T47D (cell line): Measurements from ENCODE around the gene GPLD1.
A peak's percentile ranks its signal among the peaks of the same experiment; 100 is the strongest.

Experiments
- DNase-seq, 2 experiments: peaks; one replicate each; pipeline versions ENCODE4 v3.0.0 to v3.0.0-alpha.2; 2011 to 2012; ENCODE audit warnings: low read depth in 1 of 2, low spot score in 1 of 2
- JUND ChIP-seq: IDR thresholded peaks from 2 replicates; pipeline ENCODE4 v1.6.1; 2012; ENCODE audit warnings: low read depth
- in situ Hi-C: cut with HindIII; loops from 2 replicates; pipeline ENCODE4 v1.10.0; 2016; ENCODE audit warnings: low sequenced_read_pairs, low pct_unique_long_range_greater_than_20kb

Gene GPLD1, protein sequence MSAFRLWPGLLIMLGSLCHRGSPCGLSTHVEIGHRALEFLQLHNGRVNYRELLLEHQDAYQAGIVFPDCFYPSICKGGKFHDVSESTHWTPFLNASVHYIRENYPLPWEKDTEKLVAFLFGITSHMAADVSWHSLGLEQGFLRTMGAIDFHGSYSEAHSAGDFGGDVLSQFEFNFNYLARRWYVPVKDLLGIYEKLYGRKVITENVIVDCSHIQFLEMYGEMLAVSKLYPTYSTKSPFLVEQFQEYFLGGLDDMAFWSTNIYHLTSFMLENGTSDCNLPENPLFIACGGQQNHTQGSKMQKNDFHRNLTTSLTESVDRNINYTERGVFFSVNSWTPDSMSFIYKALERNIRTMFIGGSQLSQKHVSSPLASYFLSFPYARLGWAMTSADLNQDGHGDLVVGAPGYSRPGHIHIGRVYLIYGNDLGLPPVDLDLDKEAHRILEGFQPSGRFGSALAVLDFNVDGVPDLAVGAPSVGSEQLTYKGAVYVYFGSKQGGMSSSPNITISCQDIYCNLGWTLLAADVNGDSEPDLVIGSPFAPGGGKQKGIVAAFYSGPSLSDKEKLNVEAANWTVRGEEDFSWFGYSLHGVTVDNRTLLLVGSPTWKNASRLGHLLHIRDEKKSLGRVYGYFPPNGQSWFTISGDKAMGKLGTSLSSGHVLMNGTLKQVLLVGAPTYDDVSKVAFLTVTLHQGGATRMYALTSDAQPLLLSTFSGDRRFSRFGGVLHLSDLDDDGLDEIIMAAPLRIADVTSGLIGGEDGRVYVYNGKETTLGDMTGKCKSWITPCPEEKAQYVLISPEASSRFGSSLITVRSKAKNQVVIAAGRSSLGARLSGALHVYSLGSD

DNA sequence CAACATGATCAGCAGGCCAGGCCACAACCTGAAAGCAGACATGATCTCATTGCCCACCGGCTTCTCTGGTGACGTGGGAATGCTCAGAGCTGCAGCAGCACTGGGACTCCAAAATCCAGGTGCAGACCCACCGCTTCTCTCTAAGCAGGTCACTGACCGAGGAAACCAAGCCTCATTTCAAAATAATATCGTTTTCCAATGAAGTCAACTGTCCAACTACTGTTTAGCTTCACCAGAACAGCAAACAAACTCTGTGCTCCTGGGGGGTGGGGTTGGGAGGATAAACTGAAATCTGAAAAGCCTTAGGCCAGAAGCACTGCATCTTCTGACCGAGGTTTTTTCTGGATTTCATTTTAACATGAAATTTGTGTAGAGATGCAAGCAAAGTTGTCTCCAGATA lies at the start of gene GPLD1:
TSS of gene GPLD1 (minus strand) at position 109 of the 400 bp plus-strand sequence. CDS start at position 42, 67 bp downstream.
- in situ Hi-C loops, result no loop called here

DNA sequence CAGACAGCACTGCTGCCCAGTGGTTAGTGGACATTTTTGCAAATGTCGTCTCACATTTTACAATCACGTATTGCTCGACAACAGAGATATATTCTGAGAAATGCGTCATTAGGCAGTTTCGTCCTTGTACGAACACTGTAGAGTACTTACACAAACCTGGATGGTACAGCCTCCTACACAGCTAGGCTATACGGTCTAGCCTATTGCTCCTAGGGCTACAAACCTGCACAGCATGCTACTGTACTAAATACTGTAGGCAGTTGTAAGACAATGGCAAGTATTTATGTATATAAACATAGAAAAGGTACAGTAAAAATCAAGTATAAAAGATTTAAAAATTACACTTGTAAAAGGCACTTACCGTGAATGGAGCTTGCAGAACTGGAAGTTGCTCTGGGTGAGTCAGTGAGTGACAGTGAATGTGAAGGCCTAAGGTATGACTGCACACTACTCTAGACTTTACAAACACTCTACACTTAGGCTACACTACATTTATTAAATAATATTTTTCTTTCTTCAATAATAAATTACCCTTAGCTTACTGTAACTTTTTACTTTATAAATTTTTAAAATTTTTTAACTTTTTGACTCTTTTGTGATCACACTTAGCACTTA lies 48.5 kb upstream of the GPLD1 start:
- in situ Hi-C loops, result no loop called here
- TF ChIP-seq JUND, result no peak
- DNase-seq, result no peak

More for the DNA sequence above, at the start of gene GPLD1:
- TF ChIP-seq JUND, result no peak
- DNase-seq, result no peak

DNA sequence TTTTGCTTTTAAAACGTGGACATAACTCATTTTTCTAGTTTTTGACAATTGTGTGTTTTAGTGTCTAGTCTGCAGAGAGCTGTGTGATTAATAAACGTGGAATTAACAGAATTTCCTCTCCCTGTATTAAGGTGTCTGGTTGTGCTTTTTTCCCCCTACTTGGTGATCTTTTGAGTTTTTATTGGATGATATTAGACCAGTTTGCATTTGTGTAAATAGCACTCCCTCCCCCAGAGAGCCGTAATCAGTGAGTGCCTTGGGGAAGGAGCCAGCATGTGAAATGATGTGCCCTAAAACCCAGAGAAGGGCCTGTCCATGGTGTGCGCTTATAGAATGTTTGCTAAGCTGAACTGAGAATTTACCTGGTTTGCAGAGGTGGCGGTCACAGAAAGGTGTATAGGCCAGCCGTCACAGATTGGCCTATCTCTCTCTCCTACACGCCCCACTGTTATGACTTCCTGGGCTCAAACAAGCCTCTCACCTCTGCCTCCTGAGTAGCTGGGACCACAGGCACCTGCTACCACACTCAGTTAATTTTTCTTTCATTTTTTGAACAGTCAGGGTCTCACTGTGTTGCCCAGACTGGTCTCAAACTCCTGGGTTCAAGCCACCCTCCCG lies 47.8 kb upstream of the GPLD1 start:
- TF ChIP-seq JUND, result no peak
- in situ Hi-C loops, result no loop called here
- no peak for DNase-seq

DNA sequence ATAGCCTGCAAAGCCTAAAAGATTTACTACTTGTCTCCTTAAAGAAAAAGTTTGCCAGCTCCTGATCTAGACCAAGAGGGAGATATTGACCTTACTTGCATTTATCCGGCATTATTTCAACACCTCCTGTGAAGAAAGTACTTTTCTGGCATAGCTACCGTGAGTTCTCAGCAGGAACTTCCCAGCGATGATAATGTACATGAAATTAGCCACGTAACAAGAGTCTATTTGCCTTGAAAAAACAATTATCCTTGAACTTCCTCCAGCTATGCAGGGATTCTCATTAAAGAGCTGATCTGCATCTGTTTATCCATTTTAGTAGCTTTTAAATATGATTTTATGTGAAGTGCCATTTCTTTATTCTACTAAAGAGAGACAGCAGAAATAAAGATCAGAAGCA lies 47.1 kb upstream of the GPLD1 start:
- DNase-seq, result no peak
- in situ Hi-C loops, result no loop called here
- no peak for TF ChIP-seq JUND

DNA sequence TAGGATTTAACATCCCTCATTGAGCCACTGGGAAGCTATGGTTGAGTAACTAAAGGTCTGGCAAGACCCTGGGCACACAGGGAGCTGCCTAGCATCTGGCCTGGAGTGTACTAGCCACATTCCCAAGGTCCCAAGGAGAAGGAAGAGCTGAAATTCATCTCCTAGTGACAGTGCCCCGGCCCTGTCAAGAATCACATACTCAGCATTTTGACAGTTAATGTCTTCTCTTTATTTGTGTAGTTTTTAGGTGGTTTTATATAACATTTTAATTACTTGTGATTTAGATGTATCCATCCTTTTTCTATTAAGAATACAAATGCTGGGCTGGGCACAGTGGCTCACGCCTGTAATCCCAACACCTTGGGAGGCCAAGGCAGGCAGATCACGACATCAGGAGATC lies 45.8 kb upstream of the GPLD1 start:
- in situ Hi-C loops, result no loop called here

DNA sequence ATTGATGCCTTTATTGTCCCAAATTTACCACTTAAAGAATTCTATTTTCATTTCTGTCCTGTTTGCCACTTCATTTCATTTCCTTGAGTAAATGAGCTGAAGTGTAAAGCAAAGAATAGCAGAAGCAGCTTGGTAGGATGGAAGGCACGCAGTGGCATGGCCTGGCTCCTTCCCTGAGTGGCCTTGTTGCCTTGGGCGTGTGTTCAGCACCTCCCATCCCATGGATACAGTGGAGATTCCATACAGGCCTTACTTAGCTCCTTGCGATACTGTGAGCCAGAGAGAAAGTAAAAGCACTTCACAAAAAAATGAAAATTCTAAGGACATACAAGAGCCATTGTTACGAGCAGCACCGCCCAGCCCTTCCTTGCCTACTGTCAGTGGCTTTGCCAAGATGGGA lies 45.0 kb upstream of the GPLD1 start:
- no peak for DNase-seq
- TF ChIP-seq JUND, result no peak
- in situ Hi-C loops, result no loop called here

More for the DNA sequence above, 45.8 kb upstream of the GPLD1 start:
- no peak for DNase-seq
- no peak for TF ChIP-seq JUND

DNA sequence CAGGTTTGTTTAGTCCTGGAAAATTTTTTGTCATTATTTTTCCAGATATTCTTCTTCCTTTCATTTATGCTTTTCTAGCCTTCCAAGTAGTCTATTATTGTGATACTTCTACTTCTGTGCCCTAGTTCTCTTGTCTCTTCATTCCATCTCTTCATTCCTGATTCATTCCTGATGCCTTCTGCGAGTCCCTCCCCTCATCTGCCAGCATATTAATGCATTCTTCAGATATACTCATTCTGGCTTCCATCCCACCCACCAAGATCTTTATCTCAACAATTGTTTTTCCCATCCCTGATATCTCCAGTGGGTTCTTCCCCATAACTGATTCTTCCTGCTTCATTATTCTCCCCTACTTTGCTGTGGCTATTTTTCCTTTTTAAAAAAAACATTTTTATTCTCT lies 40.6 kb upstream of the GPLD1 start:
- DNase-seq, result no peak
- no peak for TF ChIP-seq JUND
- in situ Hi-C loops, result no loop called here

DNA sequence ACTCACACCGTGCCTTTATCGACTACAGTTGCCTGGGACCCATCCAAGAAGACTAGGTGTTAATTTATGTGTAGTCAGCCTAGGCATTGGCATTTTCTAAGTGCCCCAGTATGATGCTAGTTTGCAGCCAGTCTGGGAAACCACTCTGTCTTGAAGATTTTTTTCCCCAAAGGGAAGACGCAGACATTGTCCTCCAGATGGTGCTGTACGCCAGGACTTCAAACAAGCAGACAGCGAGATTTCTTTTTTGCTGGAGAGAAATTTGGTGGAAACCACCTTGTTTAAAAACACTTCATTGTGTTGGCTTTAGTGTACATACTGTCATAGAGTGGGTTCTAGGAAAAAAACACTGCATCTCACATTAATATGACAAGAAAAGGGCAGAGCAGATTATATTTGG lies 35.4 kb upstream of the GPLD1 start:
- in situ Hi-C loops, result no loop called here
- TF ChIP-seq JUND, result no peak
- peak; percentile 34 to 79 for DNase-seq

DNA sequence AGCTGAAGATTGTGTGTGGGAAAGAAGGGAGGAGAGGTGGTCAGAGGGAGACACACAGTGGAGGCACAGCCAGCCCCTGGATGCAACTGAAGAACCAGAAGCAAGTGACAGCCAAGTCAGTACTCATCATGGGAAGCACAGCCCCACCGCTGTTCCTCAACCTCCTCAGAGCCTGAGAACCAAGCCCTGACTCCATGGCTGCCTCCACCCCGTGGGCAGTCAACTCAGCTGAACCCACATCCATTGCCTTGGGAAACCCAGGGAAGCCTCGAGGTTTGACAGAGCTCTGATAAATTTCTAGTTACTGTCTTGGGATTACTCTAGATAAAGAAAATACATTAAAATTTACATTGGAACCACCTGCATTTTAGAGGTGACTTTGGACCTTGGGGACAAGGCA lies 35.0 kb upstream of the GPLD1 start:
- in situ Hi-C loops, result no loop called here
- no peak for DNase-seq
- no peak for TF ChIP-seq JUND

DNA sequence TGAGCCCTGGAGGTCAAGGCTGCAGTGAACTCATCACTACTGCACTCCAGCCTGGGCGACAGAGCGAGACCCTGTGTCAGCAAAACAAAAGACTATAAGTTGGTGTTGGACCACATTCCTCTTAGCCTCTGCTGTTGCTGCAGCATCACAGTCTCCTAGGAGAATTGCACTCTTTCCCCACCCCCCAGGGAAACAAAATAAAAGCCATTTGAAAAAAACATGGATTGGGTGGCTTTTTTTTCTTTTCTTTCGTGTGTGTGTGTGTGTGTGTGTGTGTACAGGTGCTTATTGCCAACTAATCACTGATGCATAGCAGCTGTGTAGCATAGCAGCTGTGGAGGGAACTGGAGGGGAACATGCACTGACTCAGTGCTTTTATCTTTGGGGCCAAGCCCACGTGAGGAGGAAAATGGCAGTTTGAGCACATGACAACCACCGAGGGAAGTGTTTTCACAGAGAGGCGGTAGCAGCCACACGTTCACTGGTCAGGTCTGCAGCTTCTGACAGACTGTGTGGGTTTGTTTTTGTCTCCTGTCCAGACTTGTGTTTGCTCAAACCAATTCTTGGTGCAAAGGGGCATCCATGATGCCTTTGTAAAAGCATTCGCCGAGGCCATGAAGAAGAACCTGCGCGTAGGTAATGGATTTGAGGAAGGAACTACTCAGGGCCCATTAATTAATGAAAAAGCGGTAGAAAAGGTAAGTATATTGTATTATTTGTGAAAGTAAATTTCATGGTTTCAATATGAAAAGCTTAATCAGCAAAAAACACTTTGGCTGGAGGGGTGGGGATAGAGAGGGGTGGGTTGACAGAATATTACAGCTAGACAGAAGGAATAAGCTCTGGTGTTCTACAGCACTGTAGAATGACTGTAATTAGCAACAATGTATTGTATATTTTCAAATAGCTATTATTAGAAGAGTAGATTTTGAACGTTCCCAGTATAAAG lies 33.1 kb upstream of the GPLD1 start:
- TF ChIP-seq JUND, result no peak
- DNase-seq, result no peak
- in situ Hi-C loops, result no loop called here

DNA sequence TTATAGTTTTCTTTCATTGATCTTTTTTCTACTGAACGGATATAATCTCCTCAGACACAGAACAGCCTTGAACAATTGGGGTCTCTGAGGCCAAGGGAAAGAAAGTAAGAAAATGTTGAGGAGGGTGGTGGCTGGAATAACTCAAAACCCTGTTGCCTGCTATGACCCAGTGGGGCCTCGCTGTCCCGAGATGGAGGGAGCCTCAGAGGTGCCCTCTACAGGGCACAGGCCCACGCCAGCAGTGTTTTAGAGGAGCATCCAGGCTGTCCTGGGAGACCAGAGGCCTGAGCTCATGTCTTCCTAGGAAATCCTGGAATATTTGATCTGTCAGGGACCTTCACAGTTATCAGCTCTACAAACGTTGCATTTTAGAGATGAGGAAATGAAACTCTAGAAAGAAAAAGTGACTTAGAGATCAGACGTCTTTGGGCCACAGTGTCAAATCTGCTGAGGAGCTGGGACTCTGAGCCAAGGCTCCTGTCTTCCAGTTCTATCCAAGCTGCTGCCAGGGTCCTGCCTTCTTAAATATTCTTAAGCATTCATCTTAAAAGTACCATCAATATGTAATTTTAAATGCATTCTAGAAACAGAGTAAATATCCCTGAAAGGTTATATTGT lies 31.7 kb upstream of the GPLD1 start:
- DNase-seq, result peak; percentile 60 to 67
- TF ChIP-seq JUND, result no peak
- in situ Hi-C loops, result no loop called here
